Stimulated activated CD8-positive, alpha-beta memory T cell treated with anti-CD3 and anti-CD28 coated beads, Interleukin-12 subunit alpha, Interleukin-12 subunit beta, amount 100 ng/mL, for 4 hours (primary cell): ENCODE measurements around the gene PRSS16.

ENCODE experiments used
- DNase-seq: peaks from one replicate; pipeline ENCODE4 v3.0.0-alpha.2; 2020; ENCODE audit warnings: low read depth

The PRSS16 gene

GRCh38 chr6:27287751-27288135, 40.2 kb downstream of the PRSS16 start:
- DNase-seq, result no peak

DNA sequence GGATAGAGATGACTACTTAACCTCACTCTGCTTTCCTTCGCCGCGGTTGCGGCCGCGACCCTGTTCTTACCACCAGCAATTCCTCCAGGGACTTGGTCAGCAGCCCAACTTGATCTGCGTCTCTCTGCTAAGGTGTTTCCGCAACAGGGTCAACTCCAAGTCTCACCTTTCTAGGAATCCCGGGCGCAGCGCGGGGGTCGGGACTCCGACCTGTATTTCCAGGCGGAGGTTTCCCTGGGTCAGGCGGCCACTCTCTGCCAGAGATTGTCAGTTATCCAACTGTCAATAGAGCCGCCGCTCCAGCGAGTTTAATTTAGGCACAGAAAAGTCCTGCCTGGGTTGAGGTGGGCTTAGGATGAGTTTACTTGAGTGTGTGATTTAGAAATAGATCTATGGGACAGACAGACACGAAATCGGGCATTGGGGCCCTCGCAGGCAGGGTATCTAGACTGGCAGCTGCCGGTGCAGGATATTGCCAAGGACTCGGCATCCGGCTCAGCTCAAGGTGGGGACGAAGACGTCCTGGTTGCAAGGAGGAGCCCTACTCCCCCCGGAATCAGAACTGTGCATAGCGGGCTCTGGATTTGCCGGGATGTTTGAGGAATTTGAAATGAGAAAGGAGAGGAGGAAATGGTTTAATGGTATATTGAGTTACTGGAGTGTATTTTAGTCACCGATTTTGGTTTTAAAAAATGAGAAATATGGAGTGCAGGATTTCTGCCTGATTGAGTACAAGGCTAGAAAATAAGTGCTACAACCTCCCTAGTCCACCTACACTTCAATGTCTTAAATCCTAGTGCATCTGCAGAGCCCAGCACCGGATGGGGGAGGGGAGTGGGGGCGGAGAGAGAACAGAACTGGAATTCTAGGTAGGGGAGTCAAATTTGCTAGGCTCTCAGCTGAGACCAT, 40.9 kb downstream of the PRSS16 start:
- DNase-seq, result no peak

- no peak for DNase-seq
These were observed 42.8 kb downstream of the PRSS16 start for GRCh38 chr6:27290065-27290849.

DNA sequence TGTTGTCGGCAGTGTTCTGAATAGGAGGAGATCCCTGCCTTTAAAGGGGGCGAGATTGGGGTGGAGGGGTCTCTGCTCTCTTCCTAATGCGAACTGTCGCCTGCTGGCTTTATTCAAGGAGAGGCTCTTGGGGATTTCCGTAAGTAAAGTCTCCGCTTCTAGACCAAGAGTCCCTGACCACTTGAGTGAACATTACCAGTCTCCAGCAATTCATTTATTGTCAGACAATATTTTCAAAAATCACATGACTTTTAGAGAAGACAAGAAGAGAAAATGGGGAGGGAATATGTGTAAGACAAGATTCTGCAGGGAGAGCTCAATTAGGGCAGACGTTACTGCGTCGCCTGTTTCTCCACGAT, 43.3 kb downstream of the PRSS16 start:
- DNase-seq, result no peak

DNA sequence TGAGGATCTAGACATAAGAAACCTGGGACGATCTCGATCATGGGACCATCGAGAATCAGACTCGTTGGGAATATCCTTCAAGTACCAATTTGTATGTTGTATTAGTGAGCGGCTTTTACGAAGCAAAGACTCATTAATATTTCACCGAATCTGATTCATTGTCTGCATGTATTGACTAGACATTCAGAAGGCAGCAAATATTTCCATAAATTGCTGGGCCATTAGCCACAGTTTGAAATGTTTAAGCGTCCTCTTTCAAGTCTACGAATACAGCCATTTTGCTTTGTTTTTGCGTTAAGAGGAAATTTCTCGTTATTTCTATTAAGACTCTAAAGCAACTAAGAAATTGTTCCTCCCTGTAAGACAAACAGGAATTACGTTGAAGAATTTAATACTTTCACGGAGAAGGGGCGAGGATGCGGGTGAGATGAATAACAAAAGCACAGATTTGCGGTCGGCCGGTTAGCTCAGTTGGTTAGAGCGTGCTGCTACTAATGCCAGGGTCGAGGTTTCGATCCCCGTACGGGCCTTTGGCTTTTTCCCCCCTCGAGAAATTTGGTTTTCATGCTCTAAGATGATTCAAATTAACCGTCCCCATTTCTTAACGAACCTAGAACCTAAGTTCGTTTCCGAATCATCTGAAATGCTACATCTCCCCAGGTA, 46.1 kb downstream of the PRSS16 start:
- no peak for DNase-seq

GRCh38 chr6:27294409-27294808, 46.9 kb downstream of the PRSS16 start:
- DNase-seq, result no peak

DNA sequence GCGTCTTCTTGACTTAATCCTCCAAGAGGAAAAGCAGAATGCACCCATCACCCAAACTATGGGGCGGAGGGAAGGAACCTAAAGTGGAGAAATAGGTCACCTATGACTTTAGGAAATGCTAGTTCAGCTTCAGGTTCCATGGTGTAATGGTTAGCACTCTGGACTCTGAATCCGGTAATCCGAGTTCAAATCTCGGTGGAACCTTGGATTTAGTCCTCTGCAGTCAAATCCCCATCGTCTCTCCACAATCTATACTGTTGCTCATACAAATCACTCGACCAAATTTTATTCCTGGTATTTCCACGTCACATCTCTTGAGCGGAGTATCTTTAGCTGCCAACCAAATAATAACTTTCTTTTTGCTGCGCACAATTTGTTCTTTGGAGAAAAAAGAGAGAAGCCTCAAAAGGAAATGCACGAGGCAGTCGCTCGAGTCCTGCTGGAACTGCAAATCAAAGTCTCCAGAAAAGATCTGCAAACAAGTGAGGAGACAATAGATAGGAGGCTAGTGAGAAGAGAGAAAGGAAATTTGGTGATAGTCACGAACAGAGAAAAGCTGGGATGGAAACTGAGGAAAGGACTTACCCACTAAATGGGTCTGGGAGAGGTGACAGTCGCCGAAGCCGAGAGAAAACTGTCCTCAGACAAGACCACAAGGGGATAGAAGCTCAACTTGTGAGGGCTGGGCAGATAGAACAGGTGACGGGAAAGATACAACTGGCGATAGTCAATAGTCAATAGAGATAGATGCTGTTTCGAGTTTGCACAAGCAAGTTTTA, 48.0 kb downstream of the PRSS16 start:
- DNase-seq, result no peak

DNA sequence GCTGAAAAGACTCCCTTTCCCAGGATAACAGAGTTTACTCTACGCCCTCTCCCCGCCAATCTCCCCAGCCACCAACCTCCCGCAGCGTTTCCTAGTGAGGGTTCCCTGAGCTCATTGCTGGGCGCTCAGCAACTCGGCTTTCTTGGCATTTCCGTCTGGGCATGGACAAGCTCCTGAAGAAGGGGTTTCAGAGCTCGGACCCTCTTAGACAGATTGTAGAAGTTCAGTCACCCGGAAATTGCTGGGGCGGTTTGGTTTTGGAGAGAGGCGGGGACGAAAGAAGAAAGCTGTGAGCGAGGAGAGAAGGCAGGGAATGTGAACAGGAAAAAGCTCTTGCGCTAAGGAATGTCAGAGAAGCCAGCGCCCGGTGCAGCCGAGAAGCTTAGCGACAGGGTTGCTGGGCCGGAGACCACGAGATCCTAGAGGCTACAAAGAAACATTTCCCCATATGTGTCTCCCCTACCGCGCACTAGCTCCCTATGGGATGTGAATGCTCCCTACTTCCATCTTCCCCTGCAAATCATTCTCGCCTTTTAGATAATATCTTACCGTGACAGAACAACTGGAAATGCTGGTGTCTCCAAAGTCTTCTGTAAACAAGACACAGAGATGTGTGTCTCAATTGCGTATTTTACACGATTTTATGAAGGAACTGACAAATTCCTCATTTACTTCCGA, 48.7 kb downstream of the PRSS16 start:
- DNase-seq, result no peak

DNA sequence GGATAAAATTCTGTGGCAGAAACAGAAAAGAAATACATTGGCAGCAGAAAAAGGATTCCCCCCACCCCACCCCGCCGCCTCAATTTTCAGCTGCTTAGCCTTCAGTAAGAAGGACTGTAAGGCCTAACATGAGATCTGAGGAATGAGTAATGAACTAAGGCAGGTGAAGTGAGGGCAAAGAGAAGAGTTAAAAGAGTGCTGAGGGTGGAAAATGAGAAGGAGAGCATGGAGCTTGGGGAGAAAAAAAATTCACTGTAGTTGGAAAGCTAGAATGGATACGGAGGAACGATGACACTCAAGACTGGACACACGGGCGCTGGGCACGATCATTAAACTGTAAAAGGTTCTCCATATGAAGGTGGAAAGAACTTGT, 50.0 kb downstream of the PRSS16 start:
- no peak for DNase-seq

- no peak for DNase-seq
These were observed 50.6 kb downstream of the PRSS16 start for GRCh38 chr6:27297857-27298730.

DNA sequence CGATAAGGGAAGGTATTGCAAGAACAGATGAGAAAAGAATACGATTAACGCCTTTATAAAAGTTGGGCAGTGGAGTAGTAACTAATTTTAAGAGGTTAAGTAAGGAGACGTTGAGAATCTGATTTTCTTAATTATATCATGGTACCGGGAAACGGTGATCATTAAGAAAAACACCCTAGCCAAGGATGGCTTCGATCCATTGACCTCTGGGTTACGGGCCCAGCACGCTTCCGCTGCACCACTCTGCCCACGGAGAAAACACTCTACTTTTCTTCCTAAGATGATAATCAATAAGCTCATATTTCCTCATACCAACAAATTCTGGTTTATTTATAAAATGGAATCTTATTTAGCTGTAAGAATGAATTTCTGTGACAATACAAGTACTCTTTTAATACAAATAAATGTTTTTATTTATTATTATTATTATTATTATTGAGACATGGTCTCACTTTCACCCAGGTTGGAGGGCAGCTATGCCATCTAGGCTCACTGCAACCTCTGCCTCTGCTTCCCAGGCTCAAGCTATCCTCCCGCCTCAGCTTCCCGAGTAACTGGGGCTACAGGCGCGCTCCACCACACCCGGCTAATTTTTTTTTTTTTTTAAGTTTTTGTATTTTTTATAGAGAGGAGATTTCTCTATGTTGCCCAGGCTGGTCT, 56.2 kb downstream of the PRSS16 start:
- DNase-seq, result no peak
